GM21619 (cell line): ENCODE results near the gene ATCAY.
"Not testable (repeated sequence)": the region's sequence is repeated elsewhere in the genome, so short reads cannot be mapped to it uniquely, and the experiment has no call there.

ENCODE experiments used
- ATAC-seq: cut with Tn5 transposase; IDR thresholded peaks from one replicate; pipeline ENCODE4 v1.9.1; 2021; ENCODE audit not compliant: unreplicated experiment

ATCAY gene

DNA sequence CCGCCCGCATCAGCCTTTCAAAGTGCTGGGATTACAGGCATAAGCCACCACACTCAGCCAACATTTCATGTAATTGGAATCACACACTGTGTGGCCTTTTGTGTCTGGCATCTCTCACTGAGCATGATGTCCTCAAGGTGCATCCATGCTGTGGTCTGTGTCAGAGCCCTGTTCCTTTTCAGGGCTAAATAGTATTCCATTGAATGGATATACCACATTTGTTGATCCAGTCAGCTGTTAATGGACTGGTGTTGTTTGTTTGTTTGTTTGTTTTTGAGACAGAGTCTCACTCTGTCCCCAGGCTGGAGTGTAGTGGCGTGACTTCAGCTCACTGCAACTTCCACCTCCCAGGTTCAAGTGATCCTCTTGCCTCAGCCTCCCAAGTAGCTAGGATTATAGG lies 17.9 kb downstream of the ATCAY start:
- ATAC-seq = no peak

- no peak for ATAC-seq
Observed at GRCh38 chr19:3899531-3900294, 19.2 kb downstream of the ATCAY start.

DNA sequence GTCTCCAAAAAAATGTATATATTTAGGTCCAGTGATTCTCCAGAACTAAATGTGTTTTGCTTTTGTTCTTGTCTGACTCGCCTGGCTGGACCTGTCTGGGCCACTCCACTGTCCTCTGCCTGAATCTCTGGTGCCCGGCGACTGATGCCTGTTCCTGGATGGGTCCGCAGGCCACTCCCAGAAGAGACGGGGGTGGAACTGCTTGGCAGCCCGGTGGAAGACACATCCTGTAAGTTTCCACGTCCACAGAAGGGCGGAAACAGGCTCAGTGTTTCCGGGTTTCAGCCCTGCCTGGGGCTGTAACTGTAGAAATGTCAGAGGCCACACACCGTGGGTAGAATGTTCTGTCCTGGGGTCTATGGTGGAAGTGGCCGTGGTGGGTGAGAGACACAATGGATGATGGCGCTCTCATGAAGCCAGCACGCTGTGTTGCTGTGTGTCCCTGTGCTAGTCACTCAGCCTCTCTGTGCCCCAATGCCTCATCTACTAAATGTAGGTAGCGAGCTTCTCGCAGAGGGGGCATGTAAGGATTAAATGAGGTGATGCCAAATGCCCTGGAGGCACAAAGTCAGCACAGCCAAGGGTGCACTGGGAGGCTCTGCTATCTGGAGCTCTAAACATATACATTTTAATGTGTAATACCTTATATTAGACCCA lies 22.0 kb downstream of the ATCAY start:
- no peak for ATAC-seq

DNA sequence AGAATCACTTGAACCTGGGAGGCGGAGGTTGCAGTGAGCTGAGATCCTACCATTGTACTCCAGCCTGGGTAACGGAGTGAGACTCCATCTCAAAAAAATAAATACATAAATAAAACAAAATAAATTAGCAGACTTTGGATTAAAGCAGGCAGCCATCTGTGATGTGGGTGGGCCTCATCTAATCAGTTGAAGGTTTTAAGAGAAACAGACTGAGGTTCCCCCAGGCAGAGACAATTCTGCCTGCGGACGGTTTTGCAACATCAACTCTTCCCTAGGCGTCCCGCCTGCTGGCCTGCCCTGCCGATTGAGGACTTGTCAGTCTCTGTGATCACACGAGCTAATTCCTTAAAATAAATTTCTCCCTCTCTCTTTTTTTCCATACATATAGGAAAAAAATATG lies 23.7 kb downstream of the ATCAY start:
- ATAC-seq = no peak

DNA sequence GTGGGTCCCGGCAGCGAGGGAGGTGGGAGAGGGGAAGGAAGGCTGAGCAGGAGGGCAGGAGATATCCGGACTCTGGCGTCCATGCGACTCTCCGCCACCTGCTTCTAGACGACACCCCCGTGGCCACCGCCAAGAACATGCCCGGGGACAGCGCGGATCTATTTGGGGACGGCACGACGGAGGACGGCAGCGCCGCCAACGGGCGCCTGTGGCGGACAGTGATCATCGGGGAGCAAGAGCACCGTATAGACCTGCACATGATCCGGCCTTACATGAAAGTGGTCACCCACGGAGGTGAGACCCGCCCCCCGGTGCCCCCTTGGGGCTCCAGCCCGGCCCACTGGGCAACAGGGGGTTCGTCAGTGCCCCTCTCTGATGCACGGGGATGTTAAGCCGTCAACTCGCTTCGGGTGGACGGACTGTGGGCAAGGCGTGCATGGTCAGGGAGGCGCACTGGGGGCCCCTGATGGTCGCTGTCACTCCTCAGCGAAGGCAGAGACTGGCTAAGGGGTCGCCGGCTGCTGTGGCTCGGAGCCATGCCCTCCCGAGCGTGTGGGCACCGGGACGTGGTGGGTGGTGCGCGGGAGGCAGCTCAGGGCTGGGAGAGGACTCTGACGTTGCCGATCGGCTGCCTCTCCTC lies 27.3 kb downstream of the ATCAY start:
- no peak for ATAC-seq

GRCh38 chr19:3908266-3909054 lies 28.0 kb downstream of the ATCAY start:
- no peak for ATAC-seq

GRCh38 chr19:3910105-3910504 lies 29.6 kb downstream of the ATCAY start:
- no peak for ATAC-seq

- ATAC-seq = no peak
Observed at GRCh38 chr19:3914199-3914598, 33.7 kb downstream of the ATCAY start.

DNA sequence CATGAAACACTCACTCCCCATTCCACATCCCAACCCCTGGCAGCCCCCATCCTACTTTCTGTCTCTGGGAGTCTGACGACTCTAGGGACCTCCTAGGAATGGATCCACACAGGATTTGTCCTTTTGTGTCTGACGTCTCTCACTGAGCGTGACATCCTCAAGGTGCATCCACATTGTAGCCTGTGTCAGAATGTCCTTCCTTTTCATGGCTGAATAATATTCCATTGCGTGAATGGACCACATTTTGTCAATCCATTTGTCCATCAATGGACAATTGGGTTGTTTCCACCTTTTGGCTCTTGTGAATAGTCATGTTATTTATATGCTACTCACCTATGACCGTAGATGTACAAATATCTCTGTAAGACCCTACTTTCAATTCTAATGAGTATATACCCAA lies 35.5 kb downstream of the ATCAY start:
- no peak for ATAC-seq

- ATAC-seq = no peak
Observed at GRCh38 chr19:3919793-3920192, 39.3 kb downstream of the ATCAY start.

- no peak for ATAC-seq
Observed at GRCh38 chr19:3923096-3923758, 42.7 kb downstream of the ATCAY start.

- no peak for ATAC-seq
Observed at GRCh38 chr19:3923912-3924311, 43.4 kb downstream of the ATCAY start.

GRCh38 chr19:3931041-3931440 lies 50.6 kb downstream of the ATCAY start:
- ATAC-seq = no peak

DNA sequence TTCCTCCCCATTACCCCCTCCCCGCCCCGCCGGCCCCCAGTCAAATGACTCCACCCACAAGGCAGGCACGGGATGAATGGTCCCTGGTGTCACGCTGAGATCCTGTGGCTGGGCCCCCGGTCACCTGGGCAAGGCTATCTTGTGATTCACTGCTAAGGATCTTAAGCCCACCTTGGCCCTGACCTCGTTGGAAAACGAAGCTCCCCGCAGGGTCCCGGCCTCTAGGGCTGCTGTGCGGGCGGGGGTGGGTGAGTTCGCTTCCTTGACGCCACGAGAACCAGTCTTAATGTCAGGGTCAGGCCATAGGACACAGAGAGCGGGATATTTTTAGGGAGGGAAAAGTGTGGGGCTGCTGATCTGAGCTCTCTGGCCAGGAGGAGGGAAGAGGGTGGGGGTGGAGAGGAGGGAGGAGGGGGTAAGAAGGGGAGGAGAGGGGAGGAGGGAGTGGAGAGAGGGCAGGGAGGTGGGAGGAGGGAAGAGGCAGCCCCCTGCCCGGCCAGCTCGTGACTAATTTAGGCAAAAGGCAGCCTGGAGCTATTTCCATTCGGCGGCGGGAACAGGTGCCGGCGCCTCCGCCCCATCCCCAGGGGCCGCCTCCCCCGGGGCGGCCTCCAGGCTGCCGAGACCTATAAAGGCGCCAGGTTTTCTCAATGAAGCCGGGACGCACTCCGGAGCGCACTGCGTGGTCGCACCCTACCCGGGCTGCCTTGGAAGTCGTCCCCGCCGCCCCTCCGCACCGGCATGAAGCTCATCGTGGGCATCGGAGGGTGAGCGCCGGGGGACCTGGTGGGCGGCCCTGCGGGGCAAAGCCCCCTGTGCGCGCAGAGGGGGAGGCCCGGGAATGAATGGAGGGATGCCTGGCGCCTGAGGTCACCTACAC lies 52.7 kb downstream of the ATCAY start, which contains the start of gene NMRK2:
Gene NMRK2 (plus strand): TSS at position 139 of the 880 bp plus-strand sequence. CDS start 603 bp downstream, at position 742.
- ATAC-seq = no peak

DNA sequence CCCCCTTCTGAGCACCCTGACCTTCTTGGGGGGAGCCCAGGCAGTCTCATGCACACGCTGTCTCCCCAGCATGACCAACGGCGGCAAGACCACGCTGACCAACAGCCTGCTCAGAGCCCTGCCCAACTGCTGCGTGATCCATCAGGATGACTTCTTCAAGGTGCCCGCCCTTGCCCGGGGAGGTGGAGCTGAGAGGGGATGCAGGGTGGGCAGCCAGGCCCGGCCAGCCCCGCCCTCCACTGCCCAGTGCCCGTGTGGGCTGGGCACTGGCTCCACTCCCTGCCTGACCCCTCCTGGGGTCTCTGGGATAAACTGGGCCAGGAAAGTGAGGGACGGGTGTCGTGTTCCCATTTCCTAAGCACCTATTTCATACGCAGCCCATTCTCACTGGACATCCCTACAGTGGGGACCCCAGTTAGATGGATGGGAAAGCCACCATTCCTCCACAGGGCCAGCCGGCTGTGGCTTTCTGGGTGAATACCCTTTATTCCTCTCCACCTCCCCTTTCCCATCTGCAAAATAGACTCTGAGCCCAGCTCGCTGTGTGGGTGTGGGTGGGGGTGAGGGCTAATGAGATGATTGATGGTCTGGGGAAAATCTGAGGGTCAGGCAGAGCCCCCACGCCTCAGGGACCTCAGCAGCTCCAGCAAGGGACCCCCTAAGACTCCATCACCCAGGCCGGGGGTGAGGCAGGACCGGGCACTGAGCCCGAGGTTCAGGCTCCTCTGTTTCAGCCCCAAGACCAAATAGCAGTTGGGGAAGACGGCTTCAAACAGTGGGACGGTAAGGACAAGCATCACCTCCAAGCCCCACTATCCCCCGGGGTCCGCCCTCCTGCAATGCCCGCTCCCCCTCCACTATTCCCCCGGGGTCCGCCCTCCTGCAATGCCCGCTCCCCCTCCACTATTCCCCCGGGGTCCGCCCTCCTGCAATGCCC lies 56.3 kb downstream of the ATCAY start:
- ATAC-seq = no peak

DNA sequence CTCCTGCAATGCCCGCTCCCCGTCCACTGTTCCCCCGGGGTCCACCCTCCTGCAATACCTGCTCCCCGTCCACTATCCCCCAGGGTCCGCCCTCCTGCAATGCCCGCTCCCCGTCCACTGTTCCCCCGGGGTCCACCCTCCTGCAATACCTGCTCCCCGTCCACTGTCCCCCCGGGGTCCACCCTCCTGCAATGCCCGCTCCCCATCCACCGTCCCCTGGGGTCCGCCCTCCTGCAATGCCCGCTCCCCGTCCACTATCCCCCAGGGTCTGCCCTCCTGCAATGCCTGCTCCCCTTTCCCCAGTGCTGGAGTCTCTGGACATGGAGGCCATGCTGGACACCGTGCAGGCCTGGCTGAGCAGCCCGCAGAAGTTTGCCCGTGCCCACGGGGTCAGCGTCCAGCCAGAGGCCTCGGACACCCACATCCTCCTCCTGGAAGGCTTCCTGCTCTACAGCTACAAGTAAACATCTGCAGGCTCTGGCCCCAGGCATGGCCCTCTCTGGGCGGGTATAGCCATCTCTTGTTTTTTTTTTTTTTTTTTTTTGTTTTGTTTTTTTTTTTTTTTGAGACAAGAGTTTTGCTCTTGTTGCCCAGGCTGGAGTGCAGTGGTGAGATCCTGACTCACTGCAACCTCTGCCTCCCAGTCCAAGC lies 57.9 kb downstream of the ATCAY start:
- ATAC-seq = not testable (repeated sequence)

- no peak for ATAC-seq
Observed at GRCh38 chr19:3942790-3943409, 62.4 kb downstream of the ATCAY start.
